ENCODE measurements around the gene ZCCHC24. TPM values are rescaled to one million over a fixed set of nuclear protein-coding genes. Genes with fewer than 3 reads are reported as not detected.
A peak's percentile ranks its signal among the peaks of the same experiment; 100 is the strongest.

Gene ZCCHC24
- total and polyA plus RNA-seq, 2 donors (not counting 3 experiments of a cell fraction or from before 2014, with no cell fraction given) = 5.2 to 8.4 TPM

GRCh38 chr10:79354615-79355014 is 90.8 kb downstream of the ZCCHC24 start:
- no peaks in the 10 kb centered on the region for H3K79me2 ChIP-seq (ENCODE audit: control insufficient read depth, insufficient read depth, low read length)
- no peak overlapping the region for H3K4me3 ChIP-seq (replicated peaks in 1 of 3; ENCODE audit: insufficient read depth in 1 of 3, low read depth in 1 of 3, low read length in 3 of 3)
- no peak overlapping the region for H3K4me2 ChIP-seq (ENCODE audit: insufficient read depth, low read length)
- intact Hi-C loops (cut with micrococcal nuclease) = no loop called here
- peaks cover 7 to 36% of the 10 kb centered on the region in 2 experiments for H3K36me3 ChIP-seq (ENCODE audit: control insufficient read depth in 2 of 2, extremely low read depth in 1 of 2, insufficient read depth in 2 of 2, low read length in 2 of 2)
- no peaks in the 10 kb centered on the region for H3K9me3 ChIP-seq (replicated peaks; ENCODE audit: control insufficient read depth, insufficient read depth, low read length)
- no TSS peak for BruUV-seq (replicated peaks)
- FAIRE-seq (no peak), DNase-seq (ENCODE audit: low read depth, low spot score) (no peak)
- H3K27me3 ChIP-seq (ENCODE audit: control insufficient read depth in 2 of 2, insufficient read depth in 2 of 2, low read length in 2 of 2) = no peaks in the 10 kb centered on the region
- no peak overlapping the region for H2AFZ ChIP-seq (ENCODE audit: low read depth, low read length)
- no peaks in the 10 kb centered on the region for H3K4me1 ChIP-seq (ENCODE audit: control insufficient read depth, extremely low read depth, insufficient read depth, low read length)
- H3K27ac ChIP-seq (ENCODE audit: insufficient read depth, low read depth, low read length) = no peak overlapping the region
- CTCF ChIA-PET = interaction anchor here (1.0 kb wide), 1 partner anchor 20 kb away, joined by 3 read pairs; no protein-coding TSS in a partner anchor
- no peaks in the 10 kb centered on the region for H3K9me1 ChIP-seq (replicated peaks; ENCODE audit: control insufficient read depth, extremely low read depth, insufficient read depth, low read length)
- no peaks in the 10 kb centered on the region for H4K20me1 ChIP-seq (replicated peaks; ENCODE audit: control insufficient read depth, extremely low read depth, insufficient read depth, low read length)
- POLR2A ChIA-PET = no interaction called here
- dilution Hi-C loops (cut with MboI; ENCODE audit: extremely low pct_ligation_motif_present, low sequenced_read_pairs) = no loop called here
- TF ChIP-seq POLR2AphosphoS5 (IDR thresholded peaks at IDR 0.05; ENCODE audit: insufficient read depth, low read depth, low read length) (no peak), MAX (IDR thresholded peaks at IDR 0.05; ENCODE audit: insufficient read depth, insufficient read length) (no peak)
- no peak overlapping the region for H3K9ac ChIP-seq (replicated peaks; ENCODE audit: extremely low read depth, insufficient read depth, low read length)

- CTCF ChIA-PET = interaction anchor here (1.0 kb wide), 1 partner anchor 20 kb away, joined by 3 read pairs; no protein-coding TSS in a partner anchor
Observed at GRCh38 chr10:79354141-79354540, 91.3 kb downstream of the ZCCHC24 start.

More at GRCh38 chr10:79354141-79354540, 91.3 kb downstream of the ZCCHC24 start:
- H3K4me2 ChIP-seq (ENCODE audit: insufficient read depth, low read length) = no peak overlapping the region
- POLR2A ChIA-PET = no interaction called here
- no peak overlapping the region for H2AFZ ChIP-seq (ENCODE audit: low read depth, low read length)
- TF ChIP-seq MAX (IDR thresholded peaks at IDR 0.05; ENCODE audit: insufficient read depth, insufficient read length) (no peak), GATA2 (IDR thresholded peaks at IDR 0.05; ENCODE audit: insufficient read depth, insufficient read length, low read depth, low read length) (no peak), POLR2A (IDR thresholded peaks at IDR 0.05; ENCODE audit: low read depth, low read length) (no peak), EZH2 (IDR thresholded peaks at IDR 0.05; ENCODE audit: borderline replicate concordance, low read depth, low read length, severe bottlenecking) (no peak), JUN (IDR thresholded peaks at IDR 0.05; ENCODE audit: borderline replicate concordance, insufficient read depth, insufficient read length, low read depth) (no peak), CTCF (IDR thresholded peaks at IDR 0.05; ENCODE audit: extremely low read depth in 1 of 2, insufficient read depth in 1 of 2, low read depth in 1 of 2, low read length in 2 of 2) (no peak), MYC (IDR thresholded peaks at IDR 0.05; ENCODE audit: low read depth, low read length) (no peak), POLR2AphosphoS5 (IDR thresholded peaks at IDR 0.05; ENCODE audit: insufficient read depth, low read depth, low read length) (no peak), FOS (IDR thresholded peaks at IDR 0.05; ENCODE audit: borderline replicate concordance, insufficient read depth, low read length) (no peak)
- intact Hi-C loops (cut with micrococcal nuclease) (no loop called here), dilution Hi-C loops (cut with MboI; ENCODE audit: extremely low pct_ligation_motif_present, low sequenced_read_pairs) (no loop called here)
- DNase-seq (ENCODE audit: low read depth, low spot score) (no peak), FAIRE-seq (no peak)
- no peak overlapping the region for H3K27ac ChIP-seq (ENCODE audit: insufficient read depth, low read depth, low read length)
- H3K36me3 ChIP-seq (ENCODE audit: control insufficient read depth in 2 of 2, extremely low read depth in 1 of 2, insufficient read depth in 2 of 2, low read length in 2 of 2) = peaks cover 7 to 38% of the 10 kb centered on the region in 2 experiments
- no peaks in the 10 kb centered on the region for H4K20me1 ChIP-seq (replicated peaks; ENCODE audit: control insufficient read depth, extremely low read depth, insufficient read depth, low read length)
- H3K27me3 ChIP-seq (ENCODE audit: control insufficient read depth in 2 of 2, insufficient read depth in 2 of 2, low read length in 2 of 2) = no peaks in the 10 kb centered on the region
- no peak overlapping the region for H3K9ac ChIP-seq (replicated peaks; ENCODE audit: extremely low read depth, insufficient read depth, low read length)
- H3K4me1 ChIP-seq (ENCODE audit: control insufficient read depth, extremely low read depth, insufficient read depth, low read length) = no peaks in the 10 kb centered on the region
- H3K9me3 ChIP-seq (replicated peaks; ENCODE audit: control insufficient read depth, insufficient read depth, low read length) = no peaks in the 10 kb centered on the region
- no peaks in the 10 kb centered on the region for H3K9me1 ChIP-seq (replicated peaks; ENCODE audit: control insufficient read depth, extremely low read depth, insufficient read depth, low read length)
- no peak overlapping the region for H3K4me3 ChIP-seq (replicated peaks in 1 of 3; ENCODE audit: insufficient read depth in 1 of 3, low read depth in 1 of 3, low read length in 3 of 3)
- BruUV-seq (replicated peaks) = TSS peak; percentile 11
- peaks cover 3% of the 10 kb centered on the region for H3K79me2 ChIP-seq (ENCODE audit: control insufficient read depth, insufficient read depth, low read length)

All from endothelial cell of umbilical vein (primary cell).